Endothelial cell of umbilical vein (primary cell): Measurements from ENCODE around the gene HCFC2.

Experiments used
- EZH2 ChIP-seq: IDR thresholded peaks from 2 replicates; pipeline ENCODE4 v1.6.1; 2012; ENCODE audit warnings: borderline replicate concordance, low read depth, mild to moderate bottlenecking, moderate library complexity, low read length, inconsistent platforms; ENCODE audit not compliant: severe bottlenecking
- FOS ChIP-seq: IDR thresholded peaks from 2 replicates; pipeline ENCODE4 v1.6.1; 2011; ENCODE audit warnings: mild to moderate bottlenecking, low read length, moderate library complexity, borderline replicate concordance; ENCODE audit not compliant: insufficient read depth
- MYC ChIP-seq: IDR thresholded peaks from one replicate; pipeline ENCODE4 v1.6.1; 2011; ENCODE audit warnings: mild to moderate bottlenecking, low read depth, low read length
- TF ChIP-seq, protein P1 (sequence below), 2 donors: IDR thresholded peaks; 1 replicate in 1 of 2; 2 replicates in 1 of 2; pipeline ENCODE4 v1.5.1; 2011; ENCODE audit warnings: low read length in 2 of 2, mild to moderate bottlenecking in 2 of 2, moderate library complexity in 2 of 2, control low read depth in 1 of 2, inconsistent platforms in 1 of 2, low read depth in 1 of 2; ENCODE audit not compliant: insufficient read depth in 1 of 2; ENCODE audit errors: extremely low read depth in 1 of 2

DNA sequence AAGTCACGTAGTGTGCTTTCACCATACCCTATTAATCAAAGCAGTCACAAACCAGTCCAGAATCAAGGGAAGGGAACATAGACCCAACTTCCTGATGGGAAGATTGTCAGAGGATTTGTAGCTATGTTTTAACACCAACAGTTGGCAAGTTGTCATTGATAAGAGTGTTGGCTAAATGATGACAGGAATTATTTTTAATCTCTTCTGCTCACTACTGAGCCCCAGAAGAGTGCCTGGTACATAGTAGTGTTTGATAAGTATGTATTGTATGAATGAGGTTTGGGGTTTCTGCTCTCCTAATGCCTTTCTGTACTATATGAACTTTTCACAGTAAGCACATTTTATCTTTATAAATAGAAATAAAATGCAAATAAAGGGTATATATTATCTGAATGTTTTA, 14.7 kb downstream of the HCFC2 start:
- TF ChIP-seq, protein P1, sequence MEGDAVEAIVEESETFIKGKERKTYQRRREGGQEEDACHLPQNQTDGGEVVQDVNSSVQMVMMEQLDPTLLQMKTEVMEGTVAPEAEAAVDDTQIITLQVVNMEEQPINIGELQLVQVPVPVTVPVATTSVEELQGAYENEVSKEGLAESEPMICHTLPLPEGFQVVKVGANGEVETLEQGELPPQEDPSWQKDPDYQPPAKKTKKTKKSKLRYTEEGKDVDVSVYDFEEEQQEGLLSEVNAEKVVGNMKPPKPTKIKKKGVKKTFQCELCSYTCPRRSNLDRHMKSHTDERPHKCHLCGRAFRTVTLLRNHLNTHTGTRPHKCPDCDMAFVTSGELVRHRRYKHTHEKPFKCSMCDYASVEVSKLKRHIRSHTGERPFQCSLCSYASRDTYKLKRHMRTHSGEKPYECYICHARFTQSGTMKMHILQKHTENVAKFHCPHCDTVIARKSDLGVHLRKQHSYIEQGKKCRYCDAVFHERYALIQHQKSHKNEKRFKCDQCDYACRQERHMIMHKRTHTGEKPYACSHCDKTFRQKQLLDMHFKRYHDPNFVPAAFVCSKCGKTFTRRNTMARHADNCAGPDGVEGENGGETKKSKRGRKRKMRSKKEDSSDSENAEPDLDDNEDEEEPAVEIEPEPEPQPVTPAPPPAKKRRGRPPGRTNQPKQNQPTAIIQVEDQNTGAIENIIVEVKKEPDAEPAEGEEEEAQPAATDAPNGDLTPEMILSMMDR (IDR thresholded peaks at IDR 0.05; ENCODE audit: extremely low read depth in 1 of 2, insufficient read depth in 1 of 2, low read depth in 1 of 2, low read length in 2 of 2), result no peak
- no peak for TF ChIP-seq EZH2
- TF ChIP-seq FOS, result no peak
- TF ChIP-seq MYC, result no peak
